H54 (cell line): Measurements from ENCODE around the gene NOL4L.

ENCODE experiments used
- DNase-seq: peaks from one replicate; pipeline ENCODE4 v3.0.0; 2011; ENCODE audit warnings: low spot score, mixed read lengths; ENCODE audit not compliant: insufficient read length
- FAIRE-seq: peaks from 3 replicates; lab custom pipeline; 2011; peaks lifted over from hg19 to GRCh38; lab: Jason Lieb, UNC
- POLR2A ChIP-seq: IDR thresholded peaks from 2 replicates; pipeline ENCODE4 v1.6.1; 2011; ENCODE audit warnings: low read depth, mild to moderate bottlenecking, low read length

Gene NOL4L

GRCh38 chr20:32514760-32515159 is 70.4 kb downstream of the NOL4L start:
- DNase-seq, result no peak
- no peak for TF ChIP-seq POLR2A
- no peak for FAIRE-seq

- no peak for DNase-seq
- no peak for TF ChIP-seq POLR2A
- FAIRE-seq, result no peak
These were observed 71.9 kb downstream of the NOL4L start for GRCh38 chr20:32513031-32513866.

- no peak for TF ChIP-seq POLR2A
- no peak for DNase-seq
These were observed 73.1 kb downstream of the NOL4L start for GRCh38 chr20:32512047-32512385.

GRCh38 chr20:32511358-32512046 is 73.6 kb downstream of the NOL4L start:
- TF ChIP-seq POLR2A, result no peak
- DNase-seq (no peak), FAIRE-seq (no peak)

More at GRCh38 chr20:32512047-32512385, 73.1 kb downstream of the NOL4L start:
- FAIRE-seq, result no peak

GRCh38 chr20:32510601-32511357 is 74.4 kb downstream of the NOL4L start:
- FAIRE-seq (no peak), DNase-seq (no peak)
- TF ChIP-seq POLR2A, result no peak

GRCh38 chr20:32510120-32510600 is 75.0 kb downstream of the NOL4L start:
- no peak for DNase-seq
- FAIRE-seq, result no peak
- no peak for TF ChIP-seq POLR2A

- no peak for FAIRE-seq
- no peak for DNase-seq
- no peak for TF ChIP-seq POLR2A
These were observed 75.5 kb downstream of the NOL4L start for GRCh38 chr20:32509639-32510066.

- DNase-seq, result no peak
- TF ChIP-seq POLR2A, result no peak
- FAIRE-seq, result no peak
These were observed 76.4 kb downstream of the NOL4L start for GRCh38 chr20:32508775-32509119.

GRCh38 chr20:32507998-32508774 is 76.9 kb downstream of the NOL4L start:
- TF ChIP-seq POLR2A, result no peak
- DNase-seq, result no peak
- FAIRE-seq, result no peak

GRCh38 chr20:32506721-32507120 is 78.4 kb downstream of the NOL4L start:
- no peak for TF ChIP-seq POLR2A
- DNase-seq (no peak), FAIRE-seq (no peak)

- DNase-seq (no peak), FAIRE-seq (no peak)
- TF ChIP-seq POLR2A, result no peak
These were observed 79.2 kb downstream of the NOL4L start for GRCh38 chr20:32505723-32506473.

- no peak for FAIRE-seq
- TF ChIP-seq POLR2A, result no peak
- no peak for DNase-seq
These were observed 83.4 kb downstream of the NOL4L start for GRCh38 chr20:32501709-32502108.
